GM18907 (cell line): ENCODE data around the gene IL17B.

Source experiments
- ATAC-seq: cut with Tn5 transposase; IDR thresholded peaks from one replicate; pipeline ENCODE4 v1.9.1; 2021; ENCODE audit warnings: mild to moderate bottlenecking, moderate library complexity; ENCODE audit not compliant: unreplicated experiment

IL17B gene

DNA sequence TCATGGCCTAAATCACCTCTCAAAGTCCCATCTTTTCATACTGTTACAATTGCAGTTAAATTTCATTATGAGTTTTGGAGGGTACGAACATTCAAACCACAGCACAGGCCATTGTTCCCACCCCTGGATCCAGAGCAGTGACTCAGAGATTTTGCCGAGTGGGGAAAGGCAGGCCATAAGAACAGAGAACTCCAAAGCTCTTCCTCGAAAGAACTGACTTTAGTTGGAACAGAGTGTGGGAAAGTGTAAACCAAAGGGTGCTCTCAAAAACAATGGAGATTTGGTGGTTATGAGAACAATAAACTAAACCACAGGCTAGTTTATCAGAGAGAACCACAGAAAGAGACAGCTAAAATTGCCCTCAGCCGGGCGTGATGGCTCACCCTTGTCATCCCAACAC, 53.2 kb downstream of the IL17B start:
- ATAC-seq, result no peak

DNA sequence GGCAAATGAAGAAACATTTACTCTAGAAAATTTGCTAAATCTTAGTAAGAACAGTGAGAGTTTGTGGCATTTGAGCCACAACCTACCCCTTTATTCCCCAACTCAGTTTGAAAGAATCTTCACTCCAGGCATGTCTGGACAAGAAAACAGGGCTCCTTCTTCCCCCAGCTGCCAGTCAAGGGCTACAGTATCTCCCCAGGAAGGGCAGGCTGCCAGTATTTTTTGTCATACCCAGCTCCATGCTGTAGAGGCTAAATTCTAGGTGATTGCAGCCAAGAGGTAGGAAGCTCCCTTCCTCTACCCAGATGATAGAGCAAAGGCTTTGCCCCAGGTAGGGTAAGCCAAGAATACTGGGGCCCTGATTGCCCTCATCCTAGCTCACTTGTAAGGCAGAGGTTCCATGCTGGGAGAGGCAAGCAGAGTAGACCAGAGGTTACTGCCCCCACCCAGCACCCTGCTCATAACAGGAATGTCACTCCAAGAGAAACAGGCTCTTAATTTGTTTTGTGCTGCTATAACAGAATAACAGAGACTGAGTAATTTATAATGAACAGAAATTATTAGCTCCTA, 53.8 kb downstream of the IL17B start:
- no peak for ATAC-seq

DNA sequence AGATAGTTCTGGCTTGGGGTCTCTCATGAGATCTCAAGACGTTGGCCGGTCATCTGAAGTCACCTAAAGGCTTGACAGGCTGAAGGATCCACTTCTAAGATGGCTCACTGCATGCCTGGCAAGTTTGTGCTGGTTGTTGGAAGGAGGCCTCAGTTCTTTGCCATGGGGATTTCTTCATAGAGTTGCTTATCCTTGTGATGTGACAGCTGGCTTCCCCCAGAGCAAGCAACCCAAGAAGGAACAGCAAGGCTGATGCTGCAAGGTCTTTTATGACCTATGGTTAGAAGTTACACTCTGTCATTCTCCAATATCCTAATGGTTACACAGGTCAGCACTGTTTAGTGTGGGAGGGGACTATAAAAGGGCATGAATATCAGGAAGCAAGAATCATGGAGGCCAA, 54.5 kb downstream of the IL17B start:
- ATAC-seq, result no peak
